Keratinocyte (primary cell): ENCODE data around the gene BAIAP3.

Experiments used
- EZH2 ChIP-seq: IDR thresholded peaks from one replicate; pipeline ENCODE4 v1.6.1; 2012; ENCODE audit warnings: inconsistent platforms, mild to moderate bottlenecking, low read length, moderate library complexity
- TF ChIP-seq, protein P1 (sequence below), 3 experiments: IDR thresholded peaks in 1 of 3; conservative IDR thresholded peaks in 1 of 3; optimal IDR thresholded peaks in 1 of 3; 2 replicates in 2 of 3; 3 replicates in 1 of 3; pipeline versions ENCODE3 to v1.5.1; 2011; ENCODE audit warnings: low read length in 3 of 3, mild to moderate bottlenecking in 3 of 3, moderate library complexity in 2 of 3, control low read depth in 1 of 3, inconsistent platforms in 1 of 3; ENCODE audit not compliant: insufficient read depth in 2 of 3; ENCODE audit errors: extremely low read depth in 1 of 3

DNA sequence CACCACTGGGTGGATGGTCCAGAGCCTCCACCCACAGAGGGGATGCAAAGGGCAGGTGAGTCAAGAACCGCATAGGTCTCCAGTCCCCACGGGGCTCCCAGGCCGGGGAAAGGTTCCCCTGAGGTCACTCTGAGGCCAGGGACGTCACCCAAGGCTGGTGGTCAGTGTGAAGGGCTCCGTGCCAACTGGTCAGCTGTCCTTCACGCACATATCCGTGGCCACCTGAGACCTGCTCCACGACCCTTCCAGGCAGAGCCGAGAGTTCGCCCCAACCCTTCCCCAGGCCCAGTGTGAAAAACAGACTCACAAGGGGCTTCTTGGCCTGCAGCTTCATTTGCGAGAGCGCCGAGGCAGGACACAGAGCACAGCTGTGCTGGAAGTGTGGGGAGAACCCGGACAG lies 15.5 kb downstream of the BAIAP3 start:
- TF ChIP-seq, protein P1, sequence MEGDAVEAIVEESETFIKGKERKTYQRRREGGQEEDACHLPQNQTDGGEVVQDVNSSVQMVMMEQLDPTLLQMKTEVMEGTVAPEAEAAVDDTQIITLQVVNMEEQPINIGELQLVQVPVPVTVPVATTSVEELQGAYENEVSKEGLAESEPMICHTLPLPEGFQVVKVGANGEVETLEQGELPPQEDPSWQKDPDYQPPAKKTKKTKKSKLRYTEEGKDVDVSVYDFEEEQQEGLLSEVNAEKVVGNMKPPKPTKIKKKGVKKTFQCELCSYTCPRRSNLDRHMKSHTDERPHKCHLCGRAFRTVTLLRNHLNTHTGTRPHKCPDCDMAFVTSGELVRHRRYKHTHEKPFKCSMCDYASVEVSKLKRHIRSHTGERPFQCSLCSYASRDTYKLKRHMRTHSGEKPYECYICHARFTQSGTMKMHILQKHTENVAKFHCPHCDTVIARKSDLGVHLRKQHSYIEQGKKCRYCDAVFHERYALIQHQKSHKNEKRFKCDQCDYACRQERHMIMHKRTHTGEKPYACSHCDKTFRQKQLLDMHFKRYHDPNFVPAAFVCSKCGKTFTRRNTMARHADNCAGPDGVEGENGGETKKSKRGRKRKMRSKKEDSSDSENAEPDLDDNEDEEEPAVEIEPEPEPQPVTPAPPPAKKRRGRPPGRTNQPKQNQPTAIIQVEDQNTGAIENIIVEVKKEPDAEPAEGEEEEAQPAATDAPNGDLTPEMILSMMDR (optimal IDR thresholded peaks at IDR 0.05 in 1 of 3, IDR thresholded peaks at IDR 0.05 in 1 of 3, conservative IDR thresholded peaks at IDR 0.05 in 1 of 3; ENCODE audit: extremely low read depth in 1 of 3, insufficient read depth in 2 of 3, low read length in 3 of 3) = no peak
- no peak for TF ChIP-seq EZH2
